Middle frontal gyrus (tissue), 1 donor: Measurements from ENCODE around the gene TTLL3.

Experiments used
- DNase-seq: peaks from one replicate; pipeline ENCODE4 v3.0.0-alpha.2; 2015; ENCODE audit warnings: low spot score; ENCODE audit errors: extremely low spot score

Gene TTLL3

GRCh38 chr3:9806137-9806536 is 3.9 kb upstream of the TTLL3 start:
- DNase-seq: no peak

GRCh38 chr3:9806688-9807589 is 3.1 kb upstream of the TTLL3 start:
- DNase-seq: no peak

GRCh38 chr3:9807981-9808344 is 2.1 kb upstream of the TTLL3 start:
- DNase-seq: no peak

GRCh38 chr3:9808345-9809037 is 1.6 kb upstream of the TTLL3 start:
- no peak for DNase-seq

GRCh38 chr3:9809239-9809614 is 835 bp upstream of the TTLL3 start:
- DNase-seq: no peak

GRCh38 chr3:9810433-9810770 is 340 bp downstream of the TTLL3 start:
- DNase-seq: no peak

GRCh38 chr3:9810846-9811245 is 784 bp downstream of the TTLL3 start:
- no peak for DNase-seq

GRCh38 chr3:9812870-9813483 is 2.9 kb downstream of the TTLL3 start:
- no peak for DNase-seq

GRCh38 chr3:9815986-9816385 is 5.9 kb downstream of the TTLL3 start:
- DNase-seq: no peak

GRCh38 chr3:9817436-9817835 is 7.4 kb downstream of the TTLL3 start:
- no peak for DNase-seq

GRCh38 chr3:9818666-9819335 is 8.7 kb downstream of the TTLL3 start:
- DNase-seq: no peak

- DNase-seq: no peak
Observed at GRCh38 chr3:9820543-9820942, 10.5 kb downstream of the TTLL3 start.

GRCh38 chr3:9820946-9821345 is 10.9 kb downstream of the TTLL3 start:
- DNase-seq: no peak

GRCh38 chr3:9825451-9826040 is 15.5 kb downstream of the TTLL3 start:
- no peak for DNase-seq

GRCh38 chr3:9826815-9827573 is 16.9 kb downstream of the TTLL3 start:
- no peak for DNase-seq

GRCh38 chr3:9828801-9829755 is 19.0 kb downstream of the TTLL3 start:
- DNase-seq: no peak

GRCh38 chr3:9831253-9831652 is 21.2 kb downstream of the TTLL3 start:
- DNase-seq: no peak

- no peak for DNase-seq
Observed at GRCh38 chr3:9833078-9833477, 23.0 kb downstream of the TTLL3 start.

GRCh38 chr3:9834520-9835380 is 24.7 kb downstream of the TTLL3 start:
- DNase-seq: no peak
